OCI-LY1 (cell line): ENCODE data around the gene DRC1.

Source experiments
- CTCF ChIP-seq: fragments of 200-600 bp; sonication (generic), shearing (Covaris generic); IDR thresholded peaks from 2 replicates; pipeline ENCODE4 v1.5.1; 2017; ENCODE audit warnings: mild to moderate bottlenecking, antibody characterized with exemption, low read length, moderate library complexity, mixed read lengths
- EZH2 ChIP-seq: fragments of 200-600 bp; sonication (generic), shearing (Covaris generic); IDR thresholded peaks from 2 replicates; pipeline ENCODE4 v1.8.0; 2017; ENCODE audit warnings: borderline replicate concordance, mixed run types, mild to moderate bottlenecking, antibody characterized with exemption, low read length, moderate library complexity, mixed read lengths

- TF ChIP-seq EZH2 (no peak), CTCF (no peak)
Observed at GRCh38 chr2:26480566-26481423, 79.1 kb downstream of the DRC1 start.
